Measurements from ENCODE around the gene PCDHGA11. TPM values are rescaled to one million over a fixed set of nuclear protein-coding genes. Genes with fewer than 3 reads are reported as not detected.

Gene PCDHGA11
- total RNA-seq, 1 donor from 2014 or later = 1.3 TPM

GRCh38 chr5:141439411-141440141 lies 18.7 kb downstream of the PCDHGA11 start:
- TF ChIP-seq CTCF (IDR thresholded peaks at IDR 0.05) = no peak
- Mint-ChIP-seq H3K36me3 (ENCODE audit: low read depth) (peaks cover 11% of the 10 kb centered on the region), H3K4me3 (ENCODE audit: unreplicated experiment) (no peak overlapping the region), H3K4me1 (ENCODE audit: low read depth) (peaks cover 4% of the 10 kb centered on the region), H3K27me3 (ENCODE audit: low read depth) (no peaks in the 10 kb centered on the region), H3K27ac (ENCODE audit: unreplicated experiment) (no peak overlapping the region), H3K9me3 (ENCODE audit: low read depth) (peaks cover 16% of the 10 kb centered on the region)
- DNase-seq (ENCODE audit: low spot score) = no peak

GRCh38 chr5:141440341-141440740 lies 19.5 kb downstream of the PCDHGA11 start:
- no peak for TF ChIP-seq CTCF (IDR thresholded peaks at IDR 0.05)
- no peaks in the 10 kb centered on the region for H3K27me3 Mint-ChIP-seq (ENCODE audit: low read depth)
- peaks cover 13% of the 10 kb centered on the region for H3K36me3 Mint-ChIP-seq (ENCODE audit: low read depth)
- H3K4me1 Mint-ChIP-seq (ENCODE audit: low read depth) = peaks cover 4% of the 10 kb centered on the region
- peaks cover 17% of the 10 kb centered on the region for H3K9me3 Mint-ChIP-seq (ENCODE audit: low read depth)
- no peak overlapping the region for H3K27ac Mint-ChIP-seq (ENCODE audit: unreplicated experiment)
- DNase-seq (ENCODE audit: low spot score) = no peak
- no peak overlapping the region for H3K4me3 Mint-ChIP-seq (ENCODE audit: unreplicated experiment)

- Mint-ChIP-seq H3K9me3 (ENCODE audit: low read depth) (peaks cover 14% of the 10 kb centered on the region), H3K27ac (ENCODE audit: unreplicated experiment) (no peak overlapping the region), H3K27me3 (ENCODE audit: low read depth) (no peaks in the 10 kb centered on the region), H3K36me3 (ENCODE audit: low read depth) (peaks cover 13% of the 10 kb centered on the region), H3K4me3 (ENCODE audit: unreplicated experiment) (no peak overlapping the region), H3K4me1 (ENCODE audit: low read depth) (peaks cover 4% of the 10 kb centered on the region)
- DNase-seq (ENCODE audit: low spot score) = no peak
- TF ChIP-seq CTCF (IDR thresholded peaks at IDR 0.05) = no peak
Measured at GRCh38 chr5:141441571-141442170, 20.8 kb downstream of the PCDHGA11 start.

- Mint-ChIP-seq H3K27me3 (ENCODE audit: low read depth) (no peaks in the 10 kb centered on the region), H3K9me3 (ENCODE audit: low read depth) (no peaks in the 10 kb centered on the region)
Measured at GRCh38 chr5:141465351-141465750, 44.5 kb downstream of the PCDHGA11 start.

More at GRCh38 chr5:141465351-141465750, 44.5 kb downstream of the PCDHGA11 start:
- Mint-ChIP-seq H3K27ac (ENCODE audit: unreplicated experiment) (no peak overlapping the region), H3K4me1 (ENCODE audit: low read depth) (peaks cover 4% of the 10 kb centered on the region), H3K4me3 (ENCODE audit: unreplicated experiment) (no peak overlapping the region), H3K36me3 (ENCODE audit: low read depth) (peaks cover 3% of the 10 kb centered on the region)
- no peak for TF ChIP-seq CTCF (IDR thresholded peaks at IDR 0.05)
- DNase-seq (ENCODE audit: low spot score) = no peak

Other genes with a start within 250 kb of the PCDHGA11 start
- gene PCDHB7, start 248.4 kb upstream of the PCDHGA11 start, total RNA-seq = 1.1 to 2.5 TPM (median 1.2 TPM) in 3 replicates
- 1.1 to 3.1 TPM (median 1.7 TPM) in 3 replicates for gene PCDHB8, start 243.3 kb upstream of the PCDHGA11 start, total RNA-seq
- 4.3 to 6.1 TPM (median 5.9 TPM) in 3 replicates for gene PCDHB16, start 238.7 kb upstream of the PCDHGA11 start, total RNA-seq
- 3.1 to 4.8 TPM (median 3.7 TPM) in 3 replicates for gene PCDHB9, start 233.9 kb upstream of the PCDHGA11 start, total RNA-seq
- 3.8 to 5.3 TPM (median 4.3 TPM) in 3 replicates for gene PCDHB10, start 228.7 kb upstream of the PCDHGA11 start, total RNA-seq
- 0.90 to 2.4 TPM (median 1.3 TPM) in 3 replicates for gene PCDHB11, start 221.4 kb upstream of the PCDHGA11 start, total RNA-seq
- gene PCDHB12, start 212.3 kb upstream of the PCDHGA11 start, total RNA-seq = 1.5 to 2.4 TPM (median 1.7 TPM) in 3 replicates
- gene PCDHB13, start 207.1 kb upstream of the PCDHGA11 start, total RNA-seq = 2.4 to 2.9 TPM (median 2.9 TPM) in 3 replicates
- 2.7 to 4.9 TPM (median 4.0 TPM) in 3 replicates for gene PCDHB14, start 197.7 kb upstream of the PCDHGA11 start, total RNA-seq
- 1.7 to 4.3 TPM (median 1.9 TPM) in 3 replicates for gene PCDHB15, start 175.7 kb upstream of the PCDHGA11 start, total RNA-seq
- 0.15 to 0.48 TPM (median 0.41 TPM) in 3 replicates for gene SLC25A2, start 117.0 kb upstream of the PCDHGA11 start, total RNA-seq
- 66.4 to 73.3 TPM (median 69.7 TPM) in 3 replicates for gene TAF7, start 100.3 kb upstream of the PCDHGA11 start, total RNA-seq
- 0.10 to 0.23 TPM (median 0.15 TPM) in 3 replicates for gene PCDHGA1, start 90.5 kb upstream of the PCDHGA11 start, total RNA-seq
- gene PCDHGA2, start 82.3 kb upstream of the PCDHGA11 start, total RNA-seq = 0.19 to 0.30 TPM (median 0.23 TPM) in 3 replicates
- 0.12 to 0.51 TPM (median 0.28 TPM) in 3 replicates for gene PCDHGA3, start 77.2 kb upstream of the PCDHGA11 start, total RNA-seq
- gene PCDHGB1, start 71.0 kb upstream of the PCDHGA11 start, total RNA-seq = 2.4 to 2.7 TPM (median 2.7 TPM) in 3 replicates
- gene PCDHGA4, start 66.0 kb upstream of the PCDHGA11 start, total RNA-seq = 0.72 to 1.4 TPM (median 0.94 TPM) in 3 replicates
- gene PCDHGB2, start 61.1 kb upstream of the PCDHGA11 start, total RNA-seq = 0.95 to 1.8 TPM (median 1.0 TPM) in 3 replicates
- 0.15 to 0.48 TPM (median 0.27 TPM) in 3 replicates for gene PCDHGA5, start 56.9 kb upstream of the PCDHGA11 start, total RNA-seq
- gene PCDHGB3, start 50.8 kb upstream of the PCDHGA11 start, total RNA-seq = 0.21 to 0.36 TPM (median 0.30 TPM) in 3 replicates
- gene PCDHGA6, start 47.2 kb upstream of the PCDHGA11 start, total RNA-seq = 0.38 to 0.65 TPM (median 0.45 TPM) in 3 replicates
- gene PCDHGA7, start 38.3 kb upstream of the PCDHGA11 start, total RNA-seq = 0.17 to 0.31 TPM (median 0.28 TPM) in 3 replicates
- gene PCDHGB4, start 33.4 kb upstream of the PCDHGA11 start, total RNA-seq = 12.6 to 14.2 TPM (median 14.2 TPM) in 3 replicates
- 0.47 to 0.59 TPM (median 0.51 TPM) in 3 replicates for gene PCDHGA8, start 28.4 kb upstream of the PCDHGA11 start, total RNA-seq
- gene PCDHGB5, start 23.1 kb upstream of the PCDHGA11 start, total RNA-seq = 1.0 to 1.6 TPM (median 1.1 TPM) in 3 replicates
- gene PCDHGA9, start 18.3 kb upstream of the PCDHGA11 start, total RNA-seq = 0.97 to 3.6 TPM (median 1.4 TPM) in 3 replicates
- gene PCDHGB6, start 13.0 kb upstream of the PCDHGA11 start, total RNA-seq = 52.4 to 64.2 TPM (median 56.8 TPM) in 3 replicates
- gene PCDHGA10, start 8.1 kb upstream of the PCDHGA11 start, total RNA-seq = 14.9 to 17.4 TPM (median 15.8 TPM) in 3 replicates
- 3.5 to 5.4 TPM (median 4.3 TPM) in 3 replicates for gene PCDHGB7, start 3.4 kb upstream of the PCDHGA11 start, total RNA-seq
- gene PCDHGA12, start 9.5 kb downstream of the PCDHGA11 start, total RNA-seq = 0.64 to 2.2 TPM (median 0.75 TPM) in 3 replicates
- 68.9 to 91.8 TPM (median 90.8 TPM) in 3 replicates for gene PCDHGC3, start 54.9 kb downstream of the PCDHGA11 start, total RNA-seq
- 0.72 to 1.8 TPM (median 1.1 TPM) in 3 replicates for gene PCDHGC4, start 64.0 kb downstream of the PCDHGA11 start, total RNA-seq
- gene PCDHGC5, start 68.0 kb downstream of the PCDHGA11 start, total RNA-seq = 1.7 to 3.6 TPM (median 2.0 TPM) in 3 replicates
- gene DIAPH1, start 197.9 kb downstream of the PCDHGA11 start, total RNA-seq = 44.1 to 56.2 TPM (median 44.9 TPM) in 3 replicates
- gene HDAC3, start 215.8 kb downstream of the PCDHGA11 start, total RNA-seq = 46.5 to 55.4 TPM (median 47.8 TPM) in 3 replicates
- gene RELL2, start 215.9 kb downstream of the PCDHGA11 start, total RNA-seq = 2.9 to 6.1 TPM (median 5.2 TPM) in 3 replicates
- gene FCHSD1, start 230.4 kb downstream of the PCDHGA11 start, total RNA-seq = 16.4 to 29.8 TPM (median 24.7 TPM) in 3 replicates